ENCODE results near the gene RECQL. TPM values are rescaled to one million over a fixed set of nuclear protein-coding genes. Genes with fewer than 3 reads are reported as not detected.
A peak's percentile ranks its signal among the peaks of the same experiment; 100 is the strongest.

Gene RECQL
- total RNA-seq, 1 donor from 2014 or later: 50.4 TPM

- no peak overlapping the region for H3K4me3 Mint-ChIP-seq
- Histone ChIP-seq H3K9ac (peak overlapping the region; percentile 62), H3K4me3 (peak overlapping the region; percentile 77), H3K27ac (peak overlapping the region; percentile 60), H4K20me1 (ENCODE audit: low read depth) (peaks cover 18% of the 10 kb centered on the region), H3K4me2 (peak overlapping the region; percentile 86), H3K79me2 (ENCODE audit: low read depth) (peaks cover 63% of the 10 kb centered on the region), H3K27me3 (no peaks in the 10 kb centered on the region), H3K36me3 (peaks cover 4% of the 10 kb centered on the region), H3K4me1 (peaks cover 25% of the 10 kb centered on the region), H2AFZ (replicated peaks) (peak overlapping the region; percentile 65), H3K9me3 (ENCODE audit: low read depth) (no peaks in the 10 kb centered on the region), H3F3A (ENCODE audit: low read depth) (peaks cover 11% of the 10 kb centered on the region)
- no peaks in the 10 kb centered on the region for H3K9me3 Mint-ChIP-seq
- no peak overlapping the region for H3K27ac Mint-ChIP-seq
- H3K36me3 Mint-ChIP-seq: peaks cover 6% of the 10 kb centered on the region
- TF ChIP-seq EZH2phosphoT487 (IDR thresholded peaks at IDR 0.05) (no peak), CTCF (IDR thresholded peaks at IDR 0.05) (no peak), EZH2 (IDR thresholded peaks at IDR 0.05) (no peak)
- peaks cover 17% of the 10 kb centered on the region for H3K4me1 Mint-ChIP-seq
- DNase-seq (ENCODE audit: low spot score): no peak
- no peaks in the 10 kb centered on the region for H3K27me3 Mint-ChIP-seq (ENCODE audit: insufficient read depth, low read depth)
These were observed 613 bp downstream of the RECQL start for GRCh38 chr12:21500786-21501257.

- H3K27ac Mint-ChIP-seq: no peak overlapping the region
- Histone ChIP-seq H3K36me3 (peaks cover 4% of the 10 kb centered on the region), H4K20me1 (ENCODE audit: low read depth) (peaks cover 14% of the 10 kb centered on the region), H3K4me2 (peak overlapping the region; percentile 86), H3K9me3 (ENCODE audit: low read depth) (no peaks in the 10 kb centered on the region), H2AFZ (replicated peaks) (no peak overlapping the region), H3F3A (ENCODE audit: low read depth) (peaks cover 11% of the 10 kb centered on the region), H3K4me1 (peaks cover 25% of the 10 kb centered on the region), H3K4me3 (peak overlapping the region; percentile 77), H3K27ac (no peak overlapping the region), H3K27me3 (no peaks in the 10 kb centered on the region), H3K79me2 (ENCODE audit: low read depth) (peaks cover 53% of the 10 kb centered on the region), H3K9ac (no peak overlapping the region)
- H3K4me1 Mint-ChIP-seq: peaks cover 17% of the 10 kb centered on the region
- TF ChIP-seq CTCF (IDR thresholded peaks at IDR 0.05): no peak
- no peak for TF ChIP-seq EZH2phosphoT487 (IDR thresholded peaks at IDR 0.05)
- TF ChIP-seq EZH2 (IDR thresholded peaks at IDR 0.05): no peak
- H3K36me3 Mint-ChIP-seq: peaks cover 8% of the 10 kb centered on the region
- H3K9me3 Mint-ChIP-seq: no peaks in the 10 kb centered on the region
- H3K4me3 Mint-ChIP-seq: no peak overlapping the region
- no peak for DNase-seq (ENCODE audit: low spot score)
- no peaks in the 10 kb centered on the region for H3K27me3 Mint-ChIP-seq (ENCODE audit: insufficient read depth, low read depth)
These were observed 1.7 kb downstream of the RECQL start for GRCh38 chr12:21499765-21500164.

GRCh38 chr12:21485998-21486397, 15.4 kb downstream of the RECQL start:
- H3K27ac ChIP-seq: no peak overlapping the region
- H3K27me3 ChIP-seq: no peaks in the 10 kb centered on the region
- no peaks in the 10 kb centered on the region for H3K79me2 ChIP-seq (ENCODE audit: low read depth)
- H3K9me3 ChIP-seq (ENCODE audit: low read depth): no peaks in the 10 kb centered on the region
- H3K4me1 ChIP-seq: no peaks in the 10 kb centered on the region
- H4K20me1 ChIP-seq (ENCODE audit: low read depth): no peaks in the 10 kb centered on the region
- DNase-seq (ENCODE audit: low spot score): no peak
- H3K4me3 ChIP-seq: no peak overlapping the region
- H3F3A ChIP-seq (ENCODE audit: low read depth): no peaks in the 10 kb centered on the region
- TF ChIP-seq EZH2phosphoT487 (IDR thresholded peaks at IDR 0.05): no peak
- TF ChIP-seq EZH2 (IDR thresholded peaks at IDR 0.05): no peak
- TF ChIP-seq CTCF (IDR thresholded peaks at IDR 0.05): no peak
- no peaks in the 10 kb centered on the region for H3K27me3 Mint-ChIP-seq (ENCODE audit: insufficient read depth, low read depth)
- H3K9me3 Mint-ChIP-seq: no peaks in the 10 kb centered on the region
- no peak overlapping the region for H2AFZ ChIP-seq (replicated peaks)
- H3K4me1 Mint-ChIP-seq: no peaks in the 10 kb centered on the region
- no peak overlapping the region for H3K4me3 Mint-ChIP-seq
- no peak overlapping the region for H3K4me2 ChIP-seq
- H3K36me3 ChIP-seq: peaks cover 6% of the 10 kb centered on the region
- peaks cover 15% of the 10 kb centered on the region for H3K36me3 Mint-ChIP-seq
- H3K9ac ChIP-seq: no peak overlapping the region
- no peak overlapping the region for H3K27ac Mint-ChIP-seq

Measured in neural progenitor cell (in vitro differentiated cells).